BLaER1 treated with 17β-estradiol and CSF1 and Interleukin-3, amounts not matched to agents 10 nM and 100 nM (cell line): ENCODE results near the gene CCSER2.

Source experiments
- H3K27ac ChIP-seq, 11 experiments: shearing (Covaris generic); formaldehyde crosslinking; 2 replicates each; pipeline ENCODE4 v1.8.1; 2022
- H3K27me3 ChIP-seq, 11 experiments: shearing (Covaris generic); formaldehyde crosslinking; 2 replicates each; pipeline ENCODE4 v1.8.1; 2022
- H3K36me3 ChIP-seq, 11 experiments: shearing (Covaris generic); formaldehyde crosslinking; 2 replicates each; pipeline ENCODE4 v1.8.1; 2022
- H3K4me1 ChIP-seq, 10 experiments: shearing (Covaris generic); formaldehyde crosslinking; 2 replicates each; pipeline ENCODE4 v1.8.1; 2022
- H3K4me2 ChIP-seq, 11 experiments: shearing (Covaris generic); formaldehyde crosslinking; 2 replicates each; pipeline ENCODE4 v1.8.1; 2022
- H3K4me3 ChIP-seq, 10 experiments: shearing (Covaris generic); formaldehyde crosslinking; 2 replicates each; pipeline ENCODE4 v1.8.1; 2022
- H3K9ac ChIP-seq, 11 experiments: shearing (Covaris generic); formaldehyde crosslinking; 2 replicates each; pipeline ENCODE4 v1.8.1; 2022
- H3K9me3 ChIP-seq, 11 experiments: shearing (Covaris generic); formaldehyde crosslinking; replicated peaks in 1 of 11; 2 replicates each; pipeline ENCODE4 v1.8.1; 2022
- H4K20me1 ChIP-seq, 11 experiments: shearing (Covaris generic); formaldehyde crosslinking; 2 replicates each; pipeline ENCODE4 v1.8.1; 2022
- Cebpa-rat ChIP-seq, 11 experiments: shearing (Covaris generic); IDR thresholded peaks; 2 replicates each; pipeline ENCODE4 v1.8.1; 2022

The CCSER2 gene

GRCh38 chr10:84348447-84348846 is 20.1 kb downstream of the CCSER2 start:
- Histone ChIP-seq H3K4me1 (peaks cover 0 to 4% (median 0%) of the 10 kb centered on the region in 10 experiments; a peak in 1 of 20 replicates), H4K20me1 (peaks cover 3 to 71% (median 24%) of the 10 kb centered on the region in 11 experiments; a peak in 15 of 22 replicates), H3K36me3 (peaks cover 0 to 19% (median 3%) of the 10 kb centered on the region in 11 experiments; a peak in 6 of 22 replicates), H3K4me3 (no peak overlapping the region), H3K27ac (no peak overlapping the region), H3K27me3 (no peaks in the 10 kb centered on the region), H3K4me2 (no peak overlapping the region), H3K9ac (no peak overlapping the region), H3K9me3 (peaks cover 10 to 27% (median 23%) of the 10 kb centered on the region in 11 experiments; a peak in 19 of 22 replicates)
- no peak for TF ChIP-seq Cebpa-rat (IDR thresholded peaks at IDR 0.05)

GRCh38 chr10:84348860-84349259 is 20.5 kb downstream of the CCSER2 start:
- H3K27ac ChIP-seq: no peak overlapping the region

DNA sequence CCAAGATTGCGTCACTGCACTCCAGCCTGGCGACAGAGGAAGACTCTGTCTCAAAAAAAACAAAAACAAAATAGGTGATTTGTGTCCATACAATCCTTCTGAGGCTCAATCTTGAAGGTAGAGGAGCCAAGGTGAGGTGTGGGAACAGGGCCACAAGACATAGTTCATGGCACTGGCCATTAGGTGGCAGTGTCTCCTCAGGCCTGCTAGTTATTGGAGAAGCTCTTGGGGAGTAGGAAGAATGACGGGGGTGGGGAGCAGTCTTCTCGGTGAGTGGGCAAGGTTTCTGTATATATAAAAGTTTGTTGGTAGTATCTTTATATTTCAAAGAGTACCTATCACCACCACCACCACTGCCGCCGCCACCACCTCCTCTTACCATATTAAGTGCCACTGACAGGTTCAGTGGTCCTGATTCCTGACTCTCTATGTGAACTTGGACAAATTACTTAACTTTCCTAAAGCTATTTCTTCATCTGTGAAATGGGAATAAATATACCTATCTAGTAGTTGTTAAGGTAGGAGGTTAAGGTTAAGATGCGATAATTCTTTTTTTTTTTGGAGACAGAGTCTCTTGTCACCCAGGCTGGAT is 24.0 kb downstream of the CCSER2 start:
- H3K4me2 ChIP-seq: no peak overlapping the region
- no peak overlapping the region for H3K9ac ChIP-seq
- no peak overlapping the region for H3K27ac ChIP-seq
- peaks cover 15 to 86% (median 36%) of the 10 kb centered on the region in 11 experiments; a peak in 17 of 22 replicates for H4K20me1 ChIP-seq
- TF ChIP-seq Cebpa-rat (IDR thresholded peaks at IDR 0.05): no peak
- H3K9me3 ChIP-seq: peaks cover 5 to 12% (median 12%) of the 10 kb centered on the region in 11 experiments; a peak in 19 of 22 replicates
- no peak overlapping the region for H3K4me3 ChIP-seq
- H3K27me3 ChIP-seq: no peaks in the 10 kb centered on the region
- no peaks in the 10 kb centered on the region for H3K4me1 ChIP-seq
- H3K36me3 ChIP-seq: 0 out of 22 replicates have a peak, but pooled peaks cover 0 to 10% (median 0%) of the 10 kb centered on the region in 11 experiments

More at GRCh38 chr10:84348860-84349259, 20.5 kb downstream of the CCSER2 start:
- H4K20me1 ChIP-seq: peaks cover 3 to 71% (median 24%) of the 10 kb centered on the region in 11 experiments; a peak in 15 of 22 replicates
- no peak overlapping the region for H3K9ac ChIP-seq
- no peak overlapping the region for H3K4me3 ChIP-seq
- peaks cover 0 to 4% (median 0%) of the 10 kb centered on the region in 10 experiments; a peak in 1 of 20 replicates for H3K4me1 ChIP-seq
- H3K4me2 ChIP-seq: no peak overlapping the region
- H3K36me3 ChIP-seq: peaks cover 0 to 19% (median 3%) of the 10 kb centered on the region in 11 experiments; a peak in 6 of 22 replicates
- H3K27me3 ChIP-seq: no peaks in the 10 kb centered on the region
- H3K9me3 ChIP-seq: peaks cover 10 to 27% (median 23%) of the 10 kb centered on the region in 11 experiments; a peak in 19 of 22 replicates
- no peak for TF ChIP-seq Cebpa-rat (IDR thresholded peaks at IDR 0.05)

DNA sequence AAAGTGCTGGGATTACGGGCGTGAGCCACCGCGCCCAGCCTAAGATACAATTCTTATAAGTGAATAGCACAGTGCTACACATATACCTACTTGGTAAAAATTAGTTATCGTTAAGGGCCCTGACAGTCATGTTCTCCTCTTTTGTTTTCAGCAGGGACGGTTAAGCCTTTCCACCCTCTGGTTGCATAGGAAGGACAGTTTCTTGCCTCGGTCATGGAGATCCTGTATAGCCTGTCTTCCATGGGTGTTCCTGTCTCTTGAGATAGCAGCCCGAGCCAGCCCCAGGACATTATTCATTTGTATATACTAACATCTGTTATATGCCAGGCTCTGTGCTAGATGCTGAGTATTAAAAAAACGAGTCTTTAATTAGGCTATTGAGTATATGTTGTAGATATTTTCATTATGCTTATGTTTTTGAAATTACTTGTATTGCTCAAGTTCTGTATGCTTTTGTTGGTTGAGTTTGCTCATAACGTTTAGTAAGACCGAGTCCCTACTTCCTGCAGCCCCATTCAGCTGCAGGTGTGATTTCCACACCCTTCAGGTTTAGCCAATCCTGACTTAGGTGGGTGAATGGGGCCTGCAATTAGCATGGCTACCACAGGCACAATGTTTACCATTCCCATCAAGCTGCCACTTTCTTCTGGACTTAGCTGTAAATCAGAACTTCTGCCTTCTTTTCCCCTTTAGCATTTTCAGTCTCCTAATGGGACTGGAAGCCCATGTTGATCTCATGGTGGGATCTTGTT is 24.8 kb downstream of the CCSER2 start:
- Histone ChIP-seq H3K9me3 (peaks cover 0 to 4% (median 3%) of the 10 kb centered on the region in 11 experiments; a peak in 10 of 22 replicates), H3K4me2 (no peak overlapping the region), H3K4me1 (no peaks in the 10 kb centered on the region), H3K4me3 (no peak overlapping the region), H3K27ac (no peak overlapping the region), H3K9ac (no peak overlapping the region), H4K20me1 (peaks cover 17 to 95% (median 44%) of the 10 kb centered on the region in 11 experiments; a peak in 17 of 22 replicates), H3K27me3 (no peaks in the 10 kb centered on the region), H3K36me3 (0 out of 22 replicates have a peak, but pooled peaks cover 0 to 10% (median 0%) of the 10 kb centered on the region in 11 experiments)
- TF ChIP-seq Cebpa-rat (IDR thresholded peaks at IDR 0.05): no peak

DNA sequence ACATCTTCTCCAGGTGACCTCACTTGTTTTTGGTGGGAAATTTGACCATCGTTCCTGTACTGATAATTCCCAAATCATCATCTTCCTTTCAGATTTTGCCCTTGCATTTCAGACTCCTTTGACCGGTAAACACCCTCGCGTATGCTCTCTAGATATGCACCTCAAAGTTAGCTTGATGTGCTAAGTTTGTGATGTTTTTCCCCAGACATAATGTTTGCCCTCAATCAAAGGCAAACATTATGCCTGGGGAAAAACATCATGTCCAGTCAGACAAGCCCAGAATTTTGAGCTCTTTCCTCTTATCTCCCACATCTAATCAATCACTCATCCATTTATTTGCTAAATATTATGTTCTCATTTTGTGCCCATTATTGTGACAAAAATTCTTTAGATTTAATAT is 26.2 kb downstream of the CCSER2 start:
- Histone ChIP-seq H3K4me1 (no peaks in the 10 kb centered on the region), H3K27me3 (no peaks in the 10 kb centered on the region), H3K36me3 (0 out of 22 replicates have a peak, but pooled peaks cover 0 to 2% (median 0%) of the 10 kb centered on the region in 11 experiments), H3K9me3 (no peaks in the 10 kb centered on the region), H3K27ac (no peak overlapping the region), H3K9ac (no peak overlapping the region), H4K20me1 (peaks cover 21 to 98% (median 51%) of the 10 kb centered on the region in 11 experiments; a peak in 18 of 22 replicates), H3K4me2 (no peak overlapping the region), H3K4me3 (no peak overlapping the region)
- no peak for TF ChIP-seq Cebpa-rat (IDR thresholded peaks at IDR 0.05)

DNA sequence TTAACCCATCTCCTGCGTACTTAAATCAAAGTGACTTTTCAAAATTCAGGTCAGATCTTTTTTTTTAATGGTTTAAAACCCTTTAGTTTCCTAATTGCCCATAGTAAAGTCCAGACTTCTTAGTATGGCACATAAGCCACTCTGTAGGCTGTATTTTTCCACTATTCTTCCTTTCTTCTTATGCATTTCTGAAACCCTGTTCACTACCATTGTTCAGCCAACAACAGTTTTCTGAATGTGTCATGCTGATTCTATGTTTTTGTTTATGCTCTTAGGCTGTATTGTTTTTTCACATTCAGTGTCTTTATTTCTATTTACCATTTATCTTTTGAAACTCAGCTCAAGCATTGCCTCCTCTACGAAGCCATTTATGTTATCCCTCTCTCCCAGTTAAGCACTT is 26.7 kb downstream of the CCSER2 start:
- H3K27me3 ChIP-seq: no peaks in the 10 kb centered on the region
- H3K9ac ChIP-seq: no peak overlapping the region
- H3K27ac ChIP-seq: no peak overlapping the region
- no peak overlapping the region for H3K4me3 ChIP-seq
- peaks cover 22 to 98% (median 55%) of the 10 kb centered on the region in 11 experiments; a peak in 18 of 22 replicates for H4K20me1 ChIP-seq
- H3K36me3 ChIP-seq: no peaks in the 10 kb centered on the region
- no peaks in the 10 kb centered on the region for H3K4me1 ChIP-seq
- TF ChIP-seq Cebpa-rat (IDR thresholded peaks at IDR 0.05): no peak
- no peaks in the 10 kb centered on the region for H3K9me3 ChIP-seq
- H3K4me2 ChIP-seq: no peak overlapping the region

DNA sequence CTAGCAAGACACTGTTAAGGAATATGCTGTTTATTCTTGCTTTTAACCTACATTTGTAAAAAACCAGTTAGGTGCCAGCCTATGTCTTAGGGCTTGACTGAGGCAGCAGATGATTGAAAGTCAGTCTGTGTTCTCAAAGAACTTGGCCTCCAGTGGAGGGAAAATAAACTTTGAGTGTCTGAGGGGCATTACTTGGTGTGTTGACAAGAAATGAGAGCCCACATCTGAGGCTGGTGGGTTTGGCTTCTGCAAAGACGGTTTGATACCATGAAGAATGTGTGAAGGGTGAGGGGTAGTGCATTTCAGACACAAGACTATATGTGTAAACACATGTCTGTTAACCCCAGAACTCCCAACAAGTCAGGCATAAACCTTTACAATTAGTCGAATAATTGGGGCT is 28.5 kb downstream of the CCSER2 start:
- no peaks in the 10 kb centered on the region for H3K36me3 ChIP-seq
- no peak overlapping the region for H3K9ac ChIP-seq
- H3K27ac ChIP-seq: no peak overlapping the region
- no peaks in the 10 kb centered on the region for H3K9me3 ChIP-seq
- H3K4me1 ChIP-seq: peaks cover 0 to 10% (median 5%) of the 10 kb centered on the region in 10 experiments; a peak in 9 of 20 replicates
- peaks cover 33 to 98% (median 66%) of the 10 kb centered on the region in 11 experiments; a peak in 19 of 22 replicates for H4K20me1 ChIP-seq
- no peaks in the 10 kb centered on the region for H3K27me3 ChIP-seq
- H3K4me3 ChIP-seq: no peak overlapping the region
- no peak for TF ChIP-seq Cebpa-rat (IDR thresholded peaks at IDR 0.05)
- no peak overlapping the region for H3K4me2 ChIP-seq

DNA sequence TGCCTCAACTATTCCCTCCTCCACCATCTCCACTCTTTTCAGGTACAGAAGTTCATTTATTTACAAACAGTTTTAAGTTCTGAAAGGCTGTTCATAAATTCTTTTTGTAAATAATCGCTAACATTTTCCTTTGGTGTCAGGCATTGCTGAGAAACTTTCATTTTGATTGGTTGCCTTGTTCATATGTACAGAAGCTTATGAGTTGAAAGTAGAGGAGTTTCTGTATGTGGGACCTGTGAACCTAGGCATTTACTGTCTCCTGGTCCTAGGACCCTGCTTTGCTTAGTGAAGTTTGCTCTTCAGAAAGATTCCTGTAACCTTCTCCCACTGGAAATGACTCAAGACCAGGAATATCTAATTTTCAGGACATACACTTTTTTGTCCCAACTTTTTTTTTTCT is 30.4 kb downstream of the CCSER2 start:
- Histone ChIP-seq H3K9me3 (no peaks in the 10 kb centered on the region), H3K36me3 (no peaks in the 10 kb centered on the region), H3K4me2 (no peak overlapping the region), H3K4me1 (peaks cover 0 to 25% (median 11%) of the 10 kb centered on the region in 10 experiments; a peak in 12 of 20 replicates), H3K27ac (no peak overlapping the region), H3K4me3 (no peak overlapping the region), H4K20me1 (peaks cover 20 to 98% (median 50%) of the 10 kb centered on the region in 11 experiments; a peak in 19 of 22 replicates), H3K27me3 (no peaks in the 10 kb centered on the region), H3K9ac (no peak overlapping the region)
- TF ChIP-seq Cebpa-rat (IDR thresholded peaks at IDR 0.05): no peak
